GM18870 (cell line): Measurements from ENCODE around the gene TSPOAP1.

Experiments
- ATAC-seq: cut with Tn5 transposase; IDR thresholded peaks from one replicate; pipeline ENCODE4 v1.9.1; 2021; ENCODE audit warnings: moderate library complexity; ENCODE audit not compliant: unreplicated experiment

TSPOAP1 gene

GRCh38 chr17:58280480-58281217 is 47.9 kb downstream of the TSPOAP1 start, which contains the start of gene MPO:
Gene MPO (minus strand): TSS chr17:58280935. CDS start chr17:58280758, 177 bp downstream.
- ATAC-seq = no peak

- ATAC-seq = no peak
Observed at GRCh38 chr17:58279736-58280479, 48.7 kb downstream of the TSPOAP1 start.

- ATAC-seq = no peak
Observed at GRCh38 chr17:58279016-58279711, 49.4 kb downstream of the TSPOAP1 start.

GRCh38 chr17:58278661-58279015 is 50.0 kb downstream of the TSPOAP1 start:
- ATAC-seq = no peak

- ATAC-seq = no peak
Observed at GRCh38 chr17:58277802-58278595, 50.6 kb downstream of the TSPOAP1 start.

- ATAC-seq = no peak
Observed at GRCh38 chr17:58277107-58277801, 51.3 kb downstream of the TSPOAP1 start.

- ATAC-seq = no peak
Observed at GRCh38 chr17:58276423-58276822, 52.2 kb downstream of the TSPOAP1 start.

GRCh38 chr17:58275417-58275816 is 53.2 kb downstream of the TSPOAP1 start:
- ATAC-seq = no peak

GRCh38 chr17:58273453-58274104 is 55.0 kb downstream of the TSPOAP1 start:
- no peak for ATAC-seq

- no peak for ATAC-seq
Observed at GRCh38 chr17:58272367-58273280, 56.0 kb downstream of the TSPOAP1 start.

GRCh38 chr17:58271216-58271931 is 57.2 kb downstream of the TSPOAP1 start:
- no peak for ATAC-seq

GRCh38 chr17:58270476-58271215 is 57.9 kb downstream of the TSPOAP1 start:
- no peak for ATAC-seq

- no peak for ATAC-seq
Observed at GRCh38 chr17:58269557-58270291, 58.9 kb downstream of the TSPOAP1 start.

- no peak for ATAC-seq
Observed at GRCh38 chr17:58268774-58269556, 59.6 kb downstream of the TSPOAP1 start.

- no peak for ATAC-seq
Observed at GRCh38 chr17:58268326-58268725, 60.3 kb downstream of the TSPOAP1 start.
